ENCODE measurements around the gene KRTAP4-11. TPM values are rescaled to one million over a fixed set of nuclear protein-coding genes. Genes with fewer than 3 reads are reported as not detected.

Gene KRTAP4-11
- total and polyA plus RNA-seq, 10 of the 15 experiments (the other 5 are each of a cell fraction or from before 2014, with no cell fraction given): not detected

GRCh38 chr17:41107941-41108450 lies 10.2 kb downstream of the KRTAP4-11 start:
- FAIRE-seq (no peak), ATAC-seq (no peak), DNase-seq (ENCODE audit: low read depth, low spot score) (no peak)
- H3K9me3 ChIP-seq (replicated peaks; ENCODE audit: control insufficient read depth, insufficient read depth, low read length): no peaks in the 10 kb centered on the region
- CTCF ChIA-PET: no interaction called here
- in situ Hi-C loops (cut with MboI) (no loop called here), intact Hi-C loops (cut with micrococcal nuclease; ENCODE audit: unreplicated experiment) (no loop called here)
- H2AFZ ChIP-seq (ENCODE audit: control insufficient read depth, low read depth, low read length): no peak overlapping the region
- H4K20me1 ChIP-seq (ENCODE audit: control insufficient read depth, insufficient read depth): no peaks in the 10 kb centered on the region
- RAD21 ChIA-PET (ENCODE audit: unreplicated experiment): no interaction called here
- H3K9ac ChIP-seq (ENCODE audit: control insufficient read depth, insufficient read depth, low read length): no peak overlapping the region
- H3K36me3 ChIP-seq (ENCODE audit: control insufficient read depth in 2 of 2, insufficient read depth in 2 of 2, low read length in 1 of 2): no peaks in the 10 kb centered on the region
- TF ChIP-seq PML (IDR thresholded peaks at IDR 0.05; ENCODE audit: low read length) (no peak), ZNF274 (IDR thresholded peaks at IDR 0.05; ENCODE audit: insufficient read depth, insufficient read length) (no peak), SMAD5 (IDR thresholded peaks at IDR 0.05; ENCODE audit: low read depth) (no peak), POU2F2 (IDR thresholded peaks at IDR 0.05; ENCODE audit: borderline replicate concordance, low read depth, low read length) (no peak), MEF2A (IDR thresholded peaks at IDR 0.05; ENCODE audit: insufficient read depth, low read depth, low read length) (no peak), NR2F1 (conservative IDR thresholded peaks at IDR 0.05) (no peak), SPI1 (IDR thresholded peaks at IDR 0.05; ENCODE audit: borderline replicate concordance, insufficient read depth, low read depth, low read length) (no peak), NFXL1 (IDR thresholded peaks at IDR 0.05; ENCODE audit: borderline replicate concordance) (no peak), POLR2AphosphoS2 (IDR thresholded peaks at IDR 0.05; ENCODE audit: low read depth, low read length) (no peak), SREBF1 (IDR thresholded peaks at IDR 0.05; ENCODE audit: low read length) (no peak), KDM1A (IDR thresholded peaks at IDR 0.05; ENCODE audit: borderline replicate concordance) (no peak), ATF3 (IDR thresholded peaks at IDR 0.05; ENCODE audit: borderline replicate concordance, extremely low read depth, low read depth, low read length) (no peak), CEBPZ (IDR thresholded peaks at IDR 0.05; ENCODE audit: low read depth, low read length) (no peak), NFIC (IDR thresholded peaks at IDR 0.05; ENCODE audit: low read depth, low read length) (no peak), E4F1 (IDR thresholded peaks at IDR 0.05; ENCODE audit: borderline replicate concordance, partially characterized antibody) (no peak), GATAD2B (conservative IDR thresholded peaks at IDR 0.05; ENCODE audit: low read depth) (no peak), ZBTB33 (IDR thresholded peaks at IDR 0.05) (no peak), ASH2L (IDR thresholded peaks at IDR 0.05; ENCODE audit: borderline replicate concordance, low read depth) (no peak), JUNB (IDR thresholded peaks at IDR 0.05) (no peak)
- POLR2A ChIA-PET: no interaction called here
- SMC1A ChIA-PET (ENCODE audit: uncharacterized antibody, unreplicated experiment): no interaction called here
- no peaks in the 10 kb centered on the region for H3K27me3 ChIP-seq (replicated peaks in 1 of 2; ENCODE audit: control insufficient read depth in 2 of 2, insufficient read depth in 2 of 2, low read length in 1 of 2)
- no peak overlapping the region for H3K4me2 ChIP-seq (ENCODE audit: control insufficient read depth, insufficient read depth)
- 0% methylated on average over 1 of the region's 1 CpG for WGBS (ENCODE audit: insufficient coverage, insufficient replicate concordance, low lambda C conversion rate, missing lambda C conversion rate)
- H3K4me1 ChIP-seq (ENCODE audit: control insufficient read depth, insufficient read depth, low read length): no peaks in the 10 kb centered on the region
- no peak overlapping the region for H3K27ac ChIP-seq (ENCODE audit: control insufficient read depth, insufficient read depth)
- BruUV-seq (replicated peaks): no TSS peak
- no peaks in the 10 kb centered on the region for H3K79me2 ChIP-seq (ENCODE audit: control insufficient read depth, insufficient read depth, low read length)
- H3K4me3 ChIP-seq: no peak overlapping the region
